Endothelial cell of coronary artery (primary cell): Measurements from ENCODE around the gene CALU. TPM values are rescaled to one million over a fixed set of nuclear protein-coding genes. Genes with fewer than 3 reads are reported as not detected.

Source experiments
- total RNA-seq: library from RNA; depleted of rRNA; stranded (reverse); fragments of >200 nt; gene quantifications from 2 replicates; pipeline ENCODE4 v1.2.3, GENCODE V29; 2014

Gene CALU
- total RNA-seq, result 516 and 841 TPM in 2 replicates

DNA sequence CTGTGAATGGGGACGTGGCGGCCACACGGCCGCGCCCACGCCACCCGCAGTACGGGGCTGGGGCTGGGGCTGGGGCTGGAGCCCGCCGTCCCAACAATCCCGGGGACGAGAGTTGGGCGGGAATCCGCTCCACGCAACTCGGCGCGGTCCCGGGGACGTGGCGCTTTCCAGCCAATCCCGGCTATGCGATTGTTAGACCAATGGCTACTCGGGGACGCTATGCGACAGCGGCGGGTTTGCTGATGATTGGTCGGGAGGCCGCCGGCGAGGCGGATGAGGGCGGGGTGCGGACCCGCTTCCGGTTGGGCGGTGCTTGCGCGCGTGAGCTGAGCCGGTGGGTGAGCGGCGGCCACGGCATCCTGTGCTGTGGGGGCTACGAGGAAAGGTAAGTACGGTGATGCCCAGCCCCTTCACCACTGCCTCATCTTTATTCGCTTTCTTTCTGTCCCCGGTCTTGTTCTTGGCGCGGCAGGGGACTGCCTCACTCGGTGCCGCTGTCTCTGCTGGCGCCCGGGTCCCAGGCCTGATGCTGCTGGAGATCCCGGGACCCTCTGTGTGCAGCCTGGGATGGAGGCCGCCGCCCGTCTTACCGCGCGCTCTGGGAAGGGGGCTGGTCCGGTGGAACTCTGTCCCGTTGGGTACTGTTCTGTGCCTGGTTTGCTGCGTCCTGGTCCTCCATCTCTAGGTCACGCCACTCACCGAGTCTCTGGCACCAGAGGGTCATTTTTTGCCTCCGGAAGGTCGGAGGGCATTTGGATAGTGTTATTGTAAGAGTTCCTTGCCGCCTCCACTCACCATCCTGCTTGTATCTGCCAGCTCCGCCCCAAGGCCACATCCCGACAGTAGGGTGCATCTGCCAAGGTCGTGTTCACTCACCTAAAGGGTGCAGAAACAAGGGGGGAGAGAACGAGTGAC is at the start of gene CALU:
TSS of gene CALU (plus strand) at position 312 of the 915 bp plus-strand sequence. CDS start 9,225 bp downstream, outside the sequence.

DNA sequence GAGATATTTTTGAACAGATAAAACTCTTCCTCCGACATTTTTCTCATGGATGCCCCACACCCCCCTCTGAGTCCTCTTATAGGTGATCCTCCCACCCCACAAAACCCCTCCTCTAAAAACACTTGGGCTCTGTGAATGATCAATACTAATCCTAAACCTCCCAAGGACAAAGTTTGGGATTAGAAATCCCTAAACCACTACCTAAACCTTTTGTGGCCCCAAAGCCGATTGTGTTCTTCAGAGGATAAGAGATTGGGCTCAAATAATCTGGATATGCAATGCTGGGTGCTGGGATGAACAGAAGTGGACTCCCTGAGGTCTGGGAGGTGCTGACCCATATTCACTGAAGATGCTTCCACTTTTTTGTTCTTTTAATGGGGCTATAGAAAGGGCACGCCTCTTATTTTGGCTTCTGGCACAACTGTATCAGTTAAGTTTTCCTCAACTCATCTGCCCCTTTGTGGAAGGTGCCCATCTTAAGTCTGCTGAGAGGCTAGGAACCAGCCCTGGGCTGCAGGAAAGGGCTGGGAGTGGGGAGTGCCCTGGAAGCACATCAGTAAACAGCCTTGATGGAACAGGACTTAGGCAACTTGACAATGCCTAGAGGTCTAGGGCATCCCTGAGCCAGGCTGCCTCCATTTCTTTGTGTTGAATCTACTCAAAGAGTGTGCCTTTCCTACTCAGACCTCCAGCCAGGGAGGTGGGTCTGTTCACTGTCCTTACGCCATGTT is 36.8 kb downstream of the CALU start, which contains the start of gene OPN1SW:
TSS of gene OPN1SW (minus strand) at position 51 of the 731 bp plus-strand sequence. CDS start at position 38, 13 bp downstream.

DNA sequence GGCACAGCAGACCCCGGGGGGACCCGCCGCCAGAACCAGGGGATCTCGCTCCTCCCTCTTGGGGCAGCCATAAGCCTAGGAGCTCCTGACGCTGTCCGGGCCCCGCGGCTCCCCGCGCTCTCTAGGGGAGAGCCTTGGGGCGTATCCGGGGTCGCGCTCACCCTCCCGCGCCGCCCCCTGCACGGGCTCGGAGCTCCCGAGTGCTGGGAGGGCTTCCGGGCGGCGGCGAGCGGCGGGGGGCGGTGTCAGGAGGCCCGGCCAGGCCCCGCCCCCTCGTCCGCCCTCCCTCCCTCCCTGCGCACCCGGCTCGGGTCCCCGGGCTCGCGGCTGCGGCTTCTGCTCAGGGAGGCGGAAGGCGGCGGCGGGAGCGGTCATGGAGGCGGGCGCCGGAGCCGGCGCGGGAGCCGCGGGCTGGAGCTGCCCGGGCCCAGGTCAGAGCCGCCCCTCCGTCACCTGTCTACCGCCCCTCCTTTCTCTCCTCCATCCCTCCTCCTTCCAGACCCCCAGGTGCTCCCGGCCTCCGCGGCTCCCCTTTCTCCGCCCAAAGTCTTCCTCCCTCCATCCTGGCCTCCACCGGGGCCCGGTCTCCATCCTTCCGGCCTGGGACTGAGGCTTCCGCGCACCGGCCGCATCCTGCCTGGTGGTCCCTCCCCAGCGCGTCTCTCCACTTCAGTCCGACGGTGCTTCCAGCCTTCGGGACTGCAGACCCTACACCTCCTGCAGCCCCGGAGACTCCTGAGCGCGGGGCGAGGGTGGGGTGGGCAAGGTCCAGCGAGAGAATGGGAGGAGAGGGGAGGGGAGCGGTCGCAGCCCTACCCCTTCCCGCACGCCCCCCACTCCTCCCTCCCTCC is 52.2 kb downstream of the CALU start, which contains the start of gene CCDC136:
TSS of gene CCDC136 (plus strand) at position 848 of the 851 bp plus-strand sequence. CDS start 444 bp downstream, outside the sequence.

Other genes with a start within 250 kb of the CALU start
- 0.18 and 0.28 TPM in 2 replicates for gene GARIN1A, start 67.1 kb upstream of the CALU start, total RNA-seq
- gene OPN1SW, start 36.4 kb downstream of the CALU start, total RNA-seq, result not detected in 2 replicates
- 2.3 and 3.6 TPM in 2 replicates for gene CCDC136, start 52.6 kb downstream of the CALU start, total RNA-seq
- 152 and 239 TPM in 2 replicates for gene FLNC, start 91.0 kb downstream of the CALU start, total RNA-seq
- 74.5 and 76.3 TPM in 2 replicates for gene ATP6V1F, start 123.5 kb downstream of the CALU start, total RNA-seq
- not detected in 2 replicates for gene KCP, start 171.3 kb downstream of the CALU start, total RNA-seq
- gene IRF5, start 198.6 kb downstream of the CALU start, total RNA-seq, result 0.28 and 0.36 TPM in 2 replicates